HepG2 (cell line): ENCODE results near the gene MLLT10.

Experiments
- DNMT1 ChIP-seq: sonication (generic); formaldehyde crosslinking; IDR thresholded peaks from 2 replicates; pipeline ENCODE4 v1.5.1; 2020; ENCODE audit warnings: mild to moderate bottlenecking, missing genetic modification reagents
- JUN ChIP-seq: sonication (generic); formaldehyde crosslinking; IDR thresholded peaks from 2 replicates; pipeline ENCODE4 v1.4.0; 2020; ENCODE audit warnings: mild to moderate bottlenecking, missing genetic modification reagents
- KDM1A ChIP-seq: IDR thresholded peaks from 2 replicates; pipeline ENCODE4 v1.6.1; 2016; ENCODE audit warnings: missing compliant biosample characterization
- MXI1 ChIP-seq: IDR thresholded peaks from 3 replicates; pipeline ENCODE4 v1.6.1; 2012; ENCODE audit warnings: low read depth, low read length, inconsistent platforms, borderline replicate concordance
- POLR2A ChIP-seq, 2 experiments: IDR thresholded peaks; 2 replicates each; pipeline ENCODE4 v1.6.1; 2011; ENCODE audit warnings: low read depth in 2 of 2, low read length in 2 of 2, mild to moderate bottlenecking in 1 of 2, moderate library complexity in 1 of 2; ENCODE audit not compliant: insufficient read depth in 1 of 2
- TBX2 ChIP-seq: sonication (generic); formaldehyde crosslinking; IDR thresholded peaks from 2 replicates; pipeline ENCODE4 v1.5.0; 2020; ENCODE audit warnings: missing genetic modification reagents, mild to moderate bottlenecking, borderline replicate concordance
- ZHX1 ChIP-seq: sonication (generic); formaldehyde crosslinking; IDR thresholded peaks from 2 replicates; pipeline ENCODE4 v1.8.1; 2022; ENCODE audit warnings: low read depth, mild to moderate bottlenecking, missing genetic modification reagents
- ZNF577 ChIP-seq: sonication (generic); formaldehyde crosslinking; IDR thresholded peaks from 2 replicates; pipeline ENCODE4 v1.4.0; 2020; ENCODE audit warnings: mild to moderate bottlenecking, low read depth, missing genetic modification reagents, borderline replicate concordance
- ZNF674 ChIP-seq: sonication (generic); formaldehyde crosslinking; IDR thresholded peaks from 2 replicates; pipeline ENCODE4 v1.5.0; 2020; ENCODE audit warnings: low read depth, mild to moderate bottlenecking, missing genetic modification reagents
- TF ChIP-seq, protein P1 (sequence below): sonication (generic); formaldehyde crosslinking; conservative IDR thresholded peaks from 2 replicates; pipeline ENCODE4 v1.4.0; 2020; ENCODE audit warnings: missing genetic modification reagents
- TF ChIP-seq, protein P2 (sequence below): sonication (generic); formaldehyde crosslinking; IDR thresholded peaks from 2 replicates; pipeline ENCODE4 v1.5.1; 2020; ENCODE audit warnings: mild to moderate bottlenecking, moderate library complexity, missing genetic modification reagents

DNA sequence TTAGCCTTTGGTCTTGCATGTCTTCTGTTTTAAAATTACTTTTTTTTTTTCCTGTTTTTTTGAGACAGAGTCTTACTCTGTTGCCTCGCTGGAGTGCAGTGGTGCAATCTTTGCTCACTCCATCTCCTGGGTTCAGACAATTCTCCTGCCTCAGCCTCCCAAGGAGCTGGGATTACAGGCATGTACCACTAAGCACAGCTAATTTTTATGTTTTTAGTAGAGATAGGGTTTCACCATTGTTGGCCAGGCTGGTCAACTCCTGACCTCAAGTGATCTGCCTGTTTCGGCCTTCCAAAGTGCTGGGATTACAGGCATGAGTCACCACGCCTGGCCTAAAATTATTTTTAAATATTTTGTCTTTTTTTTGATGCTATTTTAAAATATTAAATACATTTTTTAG lies 38.5 kb downstream of the MLLT10 start:
- TF ChIP-seq JUN (no peak), DNMT1 (CRISPR knock-in tag) (no peak), ZNF577 (no peak), ZHX1 (no peak), MXI1 (no peak), TBX2 (CRISPR knock-in tag) (no peak), ZNF674 (CRISPR knock-in tag) (no peak), KDM1A (CRISPR knock-in tag) (no peak), POLR2A (IDR thresholded peaks at IDR 0.05; ENCODE audit: insufficient read depth in 1 of 2, low read depth in 2 of 2, low read length in 2 of 2) (no peak)
- TF ChIP-seq, protein P1, sequence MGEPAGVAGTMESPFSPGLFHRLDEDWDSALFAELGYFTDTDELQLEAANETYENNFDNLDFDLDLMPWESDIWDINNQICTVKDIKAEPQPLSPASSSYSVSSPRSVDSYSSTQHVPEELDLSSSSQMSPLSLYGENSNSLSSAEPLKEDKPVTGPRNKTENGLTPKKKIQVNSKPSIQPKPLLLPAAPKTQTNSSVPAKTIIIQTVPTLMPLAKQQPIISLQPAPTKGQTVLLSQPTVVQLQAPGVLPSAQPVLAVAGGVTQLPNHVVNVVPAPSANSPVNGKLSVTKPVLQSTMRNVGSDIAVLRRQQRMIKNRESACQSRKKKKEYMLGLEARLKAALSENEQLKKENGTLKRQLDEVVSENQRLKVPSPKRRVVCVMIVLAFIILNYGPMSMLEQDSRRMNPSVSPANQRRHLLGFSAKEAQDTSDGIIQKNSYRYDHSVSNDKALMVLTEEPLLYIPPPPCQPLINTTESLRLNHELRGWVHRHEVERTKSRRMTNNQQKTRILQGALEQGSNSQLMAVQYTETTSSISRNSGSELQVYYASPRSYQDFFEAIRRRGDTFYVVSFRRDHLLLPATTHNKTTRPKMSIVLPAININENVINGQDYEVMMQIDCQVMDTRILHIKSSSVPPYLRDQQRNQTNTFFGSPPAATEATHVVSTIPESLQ (CRISPR knock-in tag) = no peak
- TF ChIP-seq, protein P2, sequence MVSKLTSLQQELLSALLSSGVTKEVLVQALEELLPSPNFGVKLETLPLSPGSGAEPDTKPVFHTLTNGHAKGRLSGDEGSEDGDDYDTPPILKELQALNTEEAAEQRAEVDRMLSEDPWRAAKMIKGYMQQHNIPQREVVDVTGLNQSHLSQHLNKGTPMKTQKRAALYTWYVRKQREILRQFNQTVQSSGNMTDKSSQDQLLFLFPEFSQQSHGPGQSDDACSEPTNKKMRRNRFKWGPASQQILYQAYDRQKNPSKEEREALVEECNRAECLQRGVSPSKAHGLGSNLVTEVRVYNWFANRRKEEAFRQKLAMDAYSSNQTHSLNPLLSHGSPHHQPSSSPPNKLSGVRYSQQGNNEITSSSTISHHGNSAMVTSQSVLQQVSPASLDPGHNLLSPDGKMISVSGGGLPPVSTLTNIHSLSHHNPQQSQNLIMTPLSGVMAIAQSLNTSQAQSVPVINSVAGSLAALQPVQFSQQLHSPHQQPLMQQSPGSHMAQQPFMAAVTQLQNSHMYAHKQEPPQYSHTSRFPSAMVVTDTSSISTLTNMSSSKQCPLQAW (CRISPR knock-in tag) = no peak
